CD1c-positive myeloid dendritic cell (primary cell): Measurements from ENCODE around the gene SCT.

ENCODE experiments used
- DNase-seq: peaks from one replicate; pipeline ENCODE4 v3.0.0-alpha.2; 2016; ENCODE audit errors: extremely low spot score

SCT gene

DNA sequence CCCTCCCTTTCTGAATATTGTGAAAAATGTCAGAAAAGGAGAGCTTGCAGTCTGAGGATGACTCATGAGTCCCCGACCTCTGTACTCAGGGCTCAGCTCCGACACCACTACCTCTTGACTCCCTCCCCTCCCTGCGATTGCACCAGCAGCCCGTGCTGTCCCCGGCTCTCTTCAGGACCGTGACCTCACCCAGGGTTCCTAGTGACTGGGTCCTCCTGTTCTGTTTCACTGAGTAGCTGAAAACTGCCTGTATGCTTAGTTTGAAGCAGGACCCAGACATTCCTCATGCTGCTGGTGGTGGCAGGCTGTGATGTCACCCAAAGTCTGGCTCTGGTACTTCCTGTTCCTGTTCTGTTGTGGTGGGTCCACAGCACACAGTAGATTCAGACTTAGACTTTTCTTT, 39.0 kb downstream of the SCT start:
- peak; percentile 90 for DNase-seq

DNA sequence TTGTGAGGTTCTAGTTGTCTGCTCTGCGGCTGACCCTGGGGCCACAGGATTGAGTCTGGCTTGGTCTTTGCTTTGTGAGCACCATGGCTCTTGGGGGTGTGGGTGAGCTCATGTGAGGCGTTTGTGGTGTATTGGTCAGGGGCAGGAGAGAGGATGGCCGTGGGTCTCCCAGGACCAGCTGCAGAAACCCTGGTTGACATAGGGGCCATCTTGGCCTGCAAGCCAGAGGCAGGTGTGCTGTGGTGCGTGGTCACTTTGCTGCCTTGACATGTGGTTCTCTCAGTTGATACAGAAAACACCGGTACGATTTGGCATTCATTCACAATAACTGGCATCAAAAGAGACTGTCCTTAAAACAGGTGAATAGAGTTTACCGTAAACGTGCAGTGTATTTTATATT, 39.4 kb downstream of the SCT start:
- no peak for DNase-seq

- DNase-seq: peak; percentile 58
Measured at GRCh38 chr11:586376-587316, 40.3 kb downstream of the SCT start.

GRCh38 chr11:584287-584686, 42.7 kb downstream of the SCT start:
- no peak for DNase-seq

DNA sequence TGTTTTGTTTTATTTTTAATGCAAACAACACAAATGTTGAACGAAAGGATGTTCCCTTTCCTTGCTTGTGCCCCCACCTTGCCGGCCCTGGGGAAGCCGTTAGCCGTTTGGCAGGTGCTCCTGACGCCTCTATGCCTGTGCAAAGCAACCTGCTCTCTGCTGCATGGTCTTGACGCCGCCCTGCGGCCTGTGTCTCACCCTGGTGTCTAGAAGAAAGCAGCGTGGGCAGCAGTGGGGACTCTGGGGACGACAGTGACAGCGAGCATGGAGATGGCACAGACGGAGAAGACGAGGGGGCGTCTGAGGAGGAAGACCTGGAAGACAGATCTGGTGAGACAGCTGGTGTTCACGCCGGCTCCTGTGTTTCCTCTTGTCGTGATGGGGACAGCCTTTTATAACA, 45.2 kb downstream of the SCT start:
- no peak for DNase-seq

DNA sequence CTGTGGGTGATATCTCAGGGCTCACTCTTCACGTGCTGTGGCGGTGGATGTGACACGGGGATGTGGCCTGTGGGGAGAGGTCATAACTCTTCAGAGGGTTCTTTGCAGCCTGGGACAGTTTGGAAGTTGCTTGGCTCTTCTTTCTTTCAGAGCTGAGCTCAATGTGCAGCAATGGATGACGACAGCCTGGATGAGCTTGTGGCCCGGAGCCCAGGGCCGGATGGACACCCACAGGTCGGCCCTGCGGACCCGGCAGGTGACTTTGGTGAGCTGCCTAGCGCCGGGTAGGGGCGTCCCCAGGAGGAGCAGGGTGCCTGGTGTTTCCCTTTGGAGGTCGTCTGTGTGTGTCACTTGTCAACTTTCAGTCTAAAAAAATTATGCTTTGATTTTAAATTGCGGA, 45.6 kb downstream of the SCT start:
- no peak for DNase-seq

DNA sequence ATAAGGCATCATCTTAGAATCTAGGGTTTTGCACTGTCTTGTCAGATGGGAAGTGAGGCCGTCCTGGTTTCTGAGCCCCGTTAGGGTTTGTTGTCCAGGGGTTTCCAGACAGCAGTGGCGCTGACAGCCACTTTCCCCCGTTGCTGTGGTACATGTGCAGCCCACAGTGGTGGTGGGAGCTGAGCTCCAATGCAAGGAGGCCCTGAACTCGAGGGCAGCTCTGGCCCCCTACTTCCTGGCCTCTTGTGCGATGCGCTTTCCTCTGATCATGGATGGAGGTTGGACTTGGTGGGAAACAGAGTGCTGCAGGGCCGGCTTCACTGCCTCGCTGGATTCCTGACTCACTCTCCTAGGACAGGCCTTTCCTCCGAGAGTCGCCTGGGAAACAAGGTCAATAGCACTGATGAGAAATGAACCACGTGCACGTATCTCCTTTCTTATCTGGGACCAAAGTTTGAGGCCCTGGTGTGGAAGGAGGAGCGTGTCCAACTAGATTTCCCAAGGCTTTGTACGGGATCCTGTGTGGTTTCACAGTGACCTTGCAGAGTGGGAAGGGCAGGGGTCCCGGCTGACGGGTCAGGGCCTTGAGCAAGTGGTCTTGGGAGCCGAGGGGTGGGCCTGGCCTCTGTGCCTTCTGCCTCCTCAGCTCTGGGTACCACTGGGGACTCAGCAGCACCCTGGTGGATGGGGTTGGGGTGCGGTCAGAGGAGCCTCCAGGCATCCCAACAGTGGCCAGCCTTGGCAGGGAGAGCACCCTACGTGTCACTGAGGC, 47.0 kb downstream of the SCT start:
- no peak for DNase-seq

GRCh38 chr11:578276-579035, 48.5 kb downstream of the SCT start:
- DNase-seq: no peak

DNA sequence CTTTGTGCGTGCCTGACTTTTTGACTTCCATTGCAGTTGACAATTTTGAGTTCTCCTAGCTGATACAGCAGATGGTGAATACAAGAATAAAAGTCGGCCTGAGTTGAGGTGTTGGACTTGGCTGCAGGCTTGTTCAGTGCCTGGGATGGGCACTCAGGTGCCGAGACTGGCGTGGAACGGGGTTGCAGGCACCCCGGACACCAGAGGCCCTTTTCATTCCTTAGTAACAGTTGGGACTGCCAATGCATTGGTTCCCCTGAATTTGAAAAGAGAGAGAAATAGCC, 49.4 kb downstream of the SCT start:
- DNase-seq: no peak

GRCh38 chr11:576811-577610, 50.0 kb downstream of the SCT start:
- DNase-seq: no peak
